Osteocyte (in vitro differentiated cells): ENCODE data around the gene PRAC2. TPM values are rescaled to one million over a fixed set of nuclear protein-coding genes. Genes with fewer than 3 reads are reported as not detected.

Experiments used
- DNase-seq: peaks from one replicate; pipeline ENCODE4 v3.0.0; 2021; ENCODE audit warnings: mixed read lengths; ENCODE audit not compliant: unreplicated experiment; ENCODE audit errors: extremely low spot score
- H3K27ac Mint-ChIP-seq: one replicate; pipeline ENCODE4 v1.8.0; 2021; ENCODE audit warnings: mild to moderate bottlenecking, mixed read lengths; ENCODE audit not compliant: unreplicated experiment
- H3K27me3 Mint-ChIP-seq: one replicate; pipeline ENCODE4 v1.8.0; 2021; ENCODE audit warnings: mixed read lengths; ENCODE audit not compliant: unreplicated experiment
- H3K36me3 Mint-ChIP-seq: one replicate; pipeline ENCODE4 v1.8.0; 2021; ENCODE audit warnings: mixed read lengths; ENCODE audit not compliant: unreplicated experiment
- H3K4me1 Mint-ChIP-seq: one replicate; pipeline ENCODE4 v1.8.0; 2021; ENCODE audit warnings: mixed read lengths; ENCODE audit not compliant: unreplicated experiment
- H3K4me3 Mint-ChIP-seq: one replicate; pipeline ENCODE4 v1.8.0; 2021; ENCODE audit warnings: mild to moderate bottlenecking, moderate library complexity, mixed read lengths; ENCODE audit not compliant: unreplicated experiment
- H3K9me3 Mint-ChIP-seq: one replicate; pipeline ENCODE4 v1.8.0; 2021; ENCODE audit warnings: mixed read lengths; ENCODE audit not compliant: unreplicated experiment
- total RNA-seq: library from RNA; stranded (reverse); gene quantifications from 2 replicates; pipeline ENCODE4 v1.2.1, GENCODE V29; 2021
- TF ChIP-seq, protein P1 (sequence below): fragments of 200-600 bp; sonication (generic); IDR thresholded peaks from 2 replicates; pipeline ENCODE4 v1.5.0; 2021; ENCODE audit warnings: antibody characterized with exemption, mild to moderate bottlenecking, moderate library complexity

PRAC2 gene
- total RNA-seq, 1 donor from 2014 or later: not detected

DNA sequence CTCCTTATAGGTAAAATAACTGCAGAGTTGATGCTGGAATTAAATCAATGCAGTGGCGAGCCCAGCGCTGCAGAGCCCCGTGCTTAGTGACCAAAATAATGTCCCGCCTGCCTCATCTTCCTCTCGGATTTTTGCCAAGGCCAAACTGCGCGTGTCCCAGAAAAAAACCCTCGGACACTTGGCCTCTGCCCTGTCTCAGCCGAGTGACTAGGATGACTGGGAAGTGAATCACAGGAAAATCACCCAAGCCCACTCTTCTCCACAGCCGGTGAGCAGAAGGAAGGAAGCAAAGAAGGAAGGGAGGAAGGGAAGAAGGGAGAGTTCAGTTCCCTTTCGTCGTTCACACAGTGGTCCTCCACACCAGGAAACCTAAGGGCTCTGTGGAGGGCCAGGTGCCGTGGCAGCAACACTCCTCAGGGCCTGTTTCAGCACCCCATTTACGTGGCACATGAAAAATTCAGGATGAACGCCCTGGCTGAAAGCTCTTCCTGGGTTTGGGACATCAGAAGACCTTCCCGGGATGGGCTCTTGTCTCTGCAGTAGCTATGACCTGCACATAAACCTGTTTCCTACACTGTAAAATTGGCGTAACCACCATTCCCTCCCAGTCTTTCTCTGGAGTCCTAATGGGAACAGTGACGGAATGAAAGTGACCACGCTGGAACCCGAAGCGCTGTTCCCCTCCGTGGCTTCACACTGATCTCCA lies 31.0 kb downstream of the PRAC2 start:
- no peak for DNase-seq
- Mint-ChIP-seq H3K4me1 (no peaks in the 10 kb centered on the region), H3K9me3 (no peaks in the 10 kb centered on the region), H3K36me3 (no peaks in the 10 kb centered on the region), H3K27me3 (peaks cover 89% of the 10 kb centered on the region), H3K27ac (no peak overlapping the region), H3K4me3 (no peak overlapping the region)
- TF ChIP-seq, protein P1, sequence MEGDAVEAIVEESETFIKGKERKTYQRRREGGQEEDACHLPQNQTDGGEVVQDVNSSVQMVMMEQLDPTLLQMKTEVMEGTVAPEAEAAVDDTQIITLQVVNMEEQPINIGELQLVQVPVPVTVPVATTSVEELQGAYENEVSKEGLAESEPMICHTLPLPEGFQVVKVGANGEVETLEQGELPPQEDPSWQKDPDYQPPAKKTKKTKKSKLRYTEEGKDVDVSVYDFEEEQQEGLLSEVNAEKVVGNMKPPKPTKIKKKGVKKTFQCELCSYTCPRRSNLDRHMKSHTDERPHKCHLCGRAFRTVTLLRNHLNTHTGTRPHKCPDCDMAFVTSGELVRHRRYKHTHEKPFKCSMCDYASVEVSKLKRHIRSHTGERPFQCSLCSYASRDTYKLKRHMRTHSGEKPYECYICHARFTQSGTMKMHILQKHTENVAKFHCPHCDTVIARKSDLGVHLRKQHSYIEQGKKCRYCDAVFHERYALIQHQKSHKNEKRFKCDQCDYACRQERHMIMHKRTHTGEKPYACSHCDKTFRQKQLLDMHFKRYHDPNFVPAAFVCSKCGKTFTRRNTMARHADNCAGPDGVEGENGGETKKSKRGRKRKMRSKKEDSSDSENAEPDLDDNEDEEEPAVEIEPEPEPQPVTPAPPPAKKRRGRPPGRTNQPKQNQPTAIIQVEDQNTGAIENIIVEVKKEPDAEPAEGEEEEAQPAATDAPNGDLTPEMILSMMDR: no peak

DNA sequence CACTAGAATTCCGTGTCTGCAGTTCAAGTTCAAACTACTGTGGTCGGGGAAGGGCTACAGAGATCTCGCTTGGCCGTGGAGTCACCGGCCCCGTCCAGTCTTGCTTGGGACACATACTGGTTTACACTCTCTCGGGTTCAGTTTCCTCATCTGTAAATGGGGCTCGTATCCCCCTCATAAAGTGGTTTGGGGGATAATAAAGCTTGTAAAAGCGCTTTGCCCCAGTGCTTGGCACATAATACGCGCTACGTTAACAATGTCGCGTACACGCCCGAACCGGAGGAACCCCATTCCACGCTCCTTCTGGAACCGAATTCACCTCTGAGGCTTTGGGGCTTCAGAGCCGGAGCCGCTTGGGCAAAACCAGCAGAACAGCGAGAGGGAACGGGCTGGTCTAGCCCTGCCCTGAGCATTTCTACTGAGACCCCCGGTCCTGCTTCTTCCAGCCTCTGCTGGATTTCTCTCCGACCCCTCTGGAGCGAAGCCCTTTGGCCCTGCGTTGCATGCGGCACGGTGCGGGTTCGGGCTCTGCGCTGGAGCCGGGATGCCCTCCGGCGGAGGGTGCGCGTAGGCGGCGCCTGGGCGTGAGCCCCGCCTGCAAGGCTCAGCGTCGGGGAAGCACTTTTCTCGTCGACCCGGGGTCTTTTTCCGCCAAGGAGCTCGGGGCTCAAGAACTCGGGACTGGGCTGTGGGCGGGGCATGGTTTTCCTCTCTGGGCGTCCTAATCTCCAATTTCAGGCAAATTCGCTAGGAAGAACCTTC lies 31.7 kb downstream of the PRAC2 start:
- Mint-ChIP-seq H3K27ac (no peak overlapping the region), H3K4me1 (no peaks in the 10 kb centered on the region), H3K27me3 (peaks cover 89% of the 10 kb centered on the region), H3K4me3 (no peak overlapping the region), H3K9me3 (no peaks in the 10 kb centered on the region), H3K36me3 (no peaks in the 10 kb centered on the region)
- TF ChIP-seq, protein P1: no peak
- no peak for DNase-seq

DNA sequence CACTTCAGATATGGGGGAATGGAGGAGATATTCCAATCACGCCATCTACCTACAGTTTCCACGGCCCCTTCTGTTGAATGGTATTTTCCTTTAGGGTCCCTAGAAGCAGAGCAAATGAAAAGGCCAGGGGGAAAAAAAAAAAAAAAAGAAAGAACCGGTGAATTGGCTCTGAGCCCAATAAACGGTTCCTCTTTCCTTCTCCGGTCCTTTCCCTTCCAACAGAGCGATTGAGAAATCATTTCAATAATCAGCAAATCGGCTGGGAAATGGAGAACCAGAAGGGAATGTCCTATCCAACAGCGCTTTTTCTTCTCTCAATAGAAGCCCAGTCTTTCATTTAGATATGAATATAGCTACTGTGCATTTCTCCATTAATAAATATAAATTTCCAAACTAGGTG lies 32.4 kb downstream of the PRAC2 start:
- TF ChIP-seq, protein P1: no peak

DNA sequence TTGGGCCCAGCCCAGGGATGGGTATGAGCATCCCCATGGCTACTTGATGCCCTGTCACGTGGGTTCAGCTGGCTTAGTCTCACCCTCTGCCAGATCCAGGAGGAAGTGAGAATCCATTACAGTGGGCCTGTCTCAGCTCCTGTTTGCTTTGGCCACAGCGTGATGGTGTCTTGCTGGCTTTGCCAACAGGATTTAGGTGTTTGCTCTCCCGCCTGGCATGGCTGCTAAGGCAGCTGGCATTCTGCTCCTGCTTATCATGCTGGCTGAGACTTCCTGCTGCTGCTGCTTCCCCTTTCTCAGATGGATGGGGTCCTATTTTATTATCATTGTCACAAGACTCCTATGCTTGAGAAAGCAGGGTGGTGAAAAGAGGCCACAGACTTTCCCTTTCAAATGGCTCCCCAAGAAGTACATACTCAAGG lies 33.9 kb downstream of the PRAC2 start:
- no peak overlapping the region for H3K27ac Mint-ChIP-seq
- peaks cover 85% of the 10 kb centered on the region for H3K27me3 Mint-ChIP-seq
- no peaks in the 10 kb centered on the region for H3K9me3 Mint-ChIP-seq
- TF ChIP-seq, protein P1: no peak
- no peak for DNase-seq
- H3K4me1 Mint-ChIP-seq: no peaks in the 10 kb centered on the region
- no peaks in the 10 kb centered on the region for H3K36me3 Mint-ChIP-seq
- H3K4me3 Mint-ChIP-seq: no peak overlapping the region

More for the DNA sequence above, 32.4 kb downstream of the PRAC2 start:
- no peaks in the 10 kb centered on the region for H3K4me1 Mint-ChIP-seq
- no peak overlapping the region for H3K4me3 Mint-ChIP-seq
- no peak overlapping the region for H3K27ac Mint-ChIP-seq
- no peak for DNase-seq
- H3K27me3 Mint-ChIP-seq: peaks cover 87% of the 10 kb centered on the region
- H3K9me3 Mint-ChIP-seq: no peaks in the 10 kb centered on the region
- no peaks in the 10 kb centered on the region for H3K36me3 Mint-ChIP-seq

DNA sequence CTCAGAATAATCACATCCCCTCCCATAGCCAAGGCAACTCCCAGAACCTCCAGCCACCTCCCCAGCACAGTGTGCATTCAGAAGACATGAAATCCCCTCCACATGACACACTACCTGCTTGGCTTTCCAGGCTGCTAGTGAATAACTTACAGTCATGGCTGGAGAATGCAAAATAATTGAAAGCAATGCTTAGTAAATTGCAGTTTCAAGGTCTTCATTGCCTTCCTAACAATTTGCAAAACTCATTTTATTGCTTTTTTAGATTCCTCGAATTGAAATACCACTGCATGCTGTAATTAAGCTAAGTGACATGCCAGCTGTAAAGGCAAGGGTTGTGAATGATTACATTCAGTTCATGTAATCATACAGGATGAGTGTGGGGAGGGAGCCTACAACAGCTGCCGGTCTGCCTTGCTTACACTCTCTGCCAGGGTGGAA lies 34.6 kb downstream of the PRAC2 start:
- Mint-ChIP-seq H3K36me3 (no peaks in the 10 kb centered on the region), H3K27ac (no peak overlapping the region), H3K4me3 (no peak overlapping the region), H3K4me1 (no peaks in the 10 kb centered on the region), H3K9me3 (no peaks in the 10 kb centered on the region), H3K27me3 (peaks cover 84% of the 10 kb centered on the region)
- TF ChIP-seq, protein P1: no peak
- no peak for DNase-seq
